Measurements from ENCODE around the gene ABCC9. TPM values are rescaled to one million over a fixed set of nuclear protein-coding genes. Genes with fewer than 3 reads are reported as not detected.

The ABCC9 gene
- total and polyA plus RNA-seq, 2 donors (not counting 3 experiments of a cell fraction or from before 2014, with no cell fraction given): under 0.01 TPM; not detected in 1

DNA sequence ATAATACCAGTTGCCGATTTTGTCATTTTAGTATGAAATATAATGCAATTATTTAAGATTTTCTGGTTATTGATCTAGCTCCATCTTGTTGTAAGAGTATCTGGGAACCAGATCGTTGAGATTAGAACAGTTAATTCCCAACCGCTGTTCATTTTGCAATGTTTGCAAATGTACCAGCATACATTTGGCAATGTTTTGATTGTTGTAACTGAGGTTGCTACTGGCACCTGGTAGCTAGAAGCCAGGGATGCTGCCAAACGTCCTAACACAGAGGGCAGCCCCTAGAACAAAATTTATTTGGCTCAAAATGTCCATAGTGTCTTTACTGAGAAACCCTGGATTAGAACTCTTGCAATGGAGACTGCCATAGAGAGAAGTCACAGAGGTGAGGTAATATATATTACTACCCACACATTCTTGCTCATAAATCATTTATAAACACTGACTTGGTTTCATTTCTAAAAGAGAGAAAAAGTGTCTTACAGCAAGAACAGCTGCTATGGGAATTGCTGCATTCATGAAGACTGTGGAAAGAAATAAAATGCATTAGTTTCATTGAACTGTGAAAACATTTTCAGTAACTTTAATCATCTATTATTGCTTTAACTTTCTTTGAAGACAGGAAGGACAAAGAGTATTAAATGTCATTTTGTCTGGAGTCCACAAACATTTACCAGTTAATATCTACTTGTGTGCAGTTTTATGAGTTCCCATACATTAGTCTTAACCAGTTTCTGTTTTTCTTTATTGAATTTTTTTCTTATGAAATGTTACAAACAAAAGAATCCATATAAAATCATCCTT is 46.2 kb downstream of the ABCC9 start:
- Histone ChIP-seq H3K36me3 (ENCODE audit: control insufficient read depth in 2 of 2, extremely low read depth in 1 of 2, insufficient read depth in 2 of 2, low read length in 2 of 2) (no peaks in the 10 kb centered on the region), H3K9me3 (replicated peaks; ENCODE audit: control insufficient read depth, insufficient read depth, low read length) (no peaks in the 10 kb centered on the region), H3K9ac (replicated peaks; ENCODE audit: extremely low read depth, insufficient read depth, low read length) (no peak overlapping the region), H3K79me2 (ENCODE audit: control insufficient read depth, insufficient read depth, low read length) (no peaks in the 10 kb centered on the region), H4K20me1 (replicated peaks; ENCODE audit: control insufficient read depth, extremely low read depth, insufficient read depth, low read length) (no peaks in the 10 kb centered on the region), H3K4me3 (replicated peaks in 1 of 3; ENCODE audit: insufficient read depth in 1 of 3, low read depth in 1 of 3, low read length in 3 of 3) (no peak overlapping the region), H3K4me1 (ENCODE audit: control insufficient read depth, extremely low read depth, insufficient read depth, low read length) (no peaks in the 10 kb centered on the region), H3K4me2 (ENCODE audit: insufficient read depth, low read length) (no peak overlapping the region), H2AFZ (ENCODE audit: low read depth, low read length) (no peak overlapping the region), H3K27ac (ENCODE audit: insufficient read depth, low read depth, low read length) (no peak overlapping the region), H3K9me1 (replicated peaks; ENCODE audit: control insufficient read depth, extremely low read depth, insufficient read depth, low read length) (no peaks in the 10 kb centered on the region), H3K27me3 (ENCODE audit: control insufficient read depth in 2 of 2, insufficient read depth in 2 of 2, low read length in 2 of 2) (no peaks in the 10 kb centered on the region)
- CTCF ChIA-PET: no interaction called here
- no TSS peak for BruUV-seq (replicated peaks)
- POLR2A ChIA-PET: no interaction called here
- no peak for FAIRE-seq
- dilution Hi-C loops (cut with MboI; ENCODE audit: extremely low pct_ligation_motif_present, low sequenced_read_pairs): no loop called here
- DNase-seq (ENCODE audit: low read depth, low spot score): no peak
- intact Hi-C loops (cut with micrococcal nuclease): no loop called here
- TF ChIP-seq POLR2AphosphoS5 (IDR thresholded peaks at IDR 0.05; ENCODE audit: insufficient read depth, low read depth, low read length) (no peak), EZH2 (IDR thresholded peaks at IDR 0.05; ENCODE audit: borderline replicate concordance, low read depth, low read length, severe bottlenecking) (no peak), GATA2 (IDR thresholded peaks at IDR 0.05; ENCODE audit: insufficient read depth, insufficient read length, low read depth, low read length) (no peak), POLR2A (IDR thresholded peaks at IDR 0.05; ENCODE audit: low read depth, low read length) (no peak), JUN (IDR thresholded peaks at IDR 0.05; ENCODE audit: borderline replicate concordance, insufficient read depth, insufficient read length, low read depth) (no peak), FOS (IDR thresholded peaks at IDR 0.05; ENCODE audit: borderline replicate concordance, insufficient read depth, low read length) (no peak), MYC (IDR thresholded peaks at IDR 0.05; ENCODE audit: low read depth, low read length) (no peak)
- TF ChIP-seq, protein P1, sequence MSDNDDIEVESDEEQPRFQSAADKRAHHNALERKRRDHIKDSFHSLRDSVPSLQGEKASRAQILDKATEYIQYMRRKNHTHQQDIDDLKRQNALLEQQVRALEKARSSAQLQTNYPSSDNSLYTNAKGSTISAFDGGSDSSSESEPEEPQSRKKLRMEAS (IDR thresholded peaks at IDR 0.05; ENCODE audit: insufficient read depth, insufficient read length): no peak
- TF ChIP-seq, protein P2, sequence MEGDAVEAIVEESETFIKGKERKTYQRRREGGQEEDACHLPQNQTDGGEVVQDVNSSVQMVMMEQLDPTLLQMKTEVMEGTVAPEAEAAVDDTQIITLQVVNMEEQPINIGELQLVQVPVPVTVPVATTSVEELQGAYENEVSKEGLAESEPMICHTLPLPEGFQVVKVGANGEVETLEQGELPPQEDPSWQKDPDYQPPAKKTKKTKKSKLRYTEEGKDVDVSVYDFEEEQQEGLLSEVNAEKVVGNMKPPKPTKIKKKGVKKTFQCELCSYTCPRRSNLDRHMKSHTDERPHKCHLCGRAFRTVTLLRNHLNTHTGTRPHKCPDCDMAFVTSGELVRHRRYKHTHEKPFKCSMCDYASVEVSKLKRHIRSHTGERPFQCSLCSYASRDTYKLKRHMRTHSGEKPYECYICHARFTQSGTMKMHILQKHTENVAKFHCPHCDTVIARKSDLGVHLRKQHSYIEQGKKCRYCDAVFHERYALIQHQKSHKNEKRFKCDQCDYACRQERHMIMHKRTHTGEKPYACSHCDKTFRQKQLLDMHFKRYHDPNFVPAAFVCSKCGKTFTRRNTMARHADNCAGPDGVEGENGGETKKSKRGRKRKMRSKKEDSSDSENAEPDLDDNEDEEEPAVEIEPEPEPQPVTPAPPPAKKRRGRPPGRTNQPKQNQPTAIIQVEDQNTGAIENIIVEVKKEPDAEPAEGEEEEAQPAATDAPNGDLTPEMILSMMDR (IDR thresholded peaks at IDR 0.05; ENCODE audit: extremely low read depth in 1 of 2, insufficient read depth in 1 of 2, low read depth in 1 of 2, low read length in 2 of 2): no peak
